ENCODE measurements around the gene LGALS12.
"Not testable (repeated sequence)": the region's sequence is repeated elsewhere in the genome, so short reads cannot be mapped to it uniquely, and the experiment has no call there.

Gene LGALS12

DNA sequence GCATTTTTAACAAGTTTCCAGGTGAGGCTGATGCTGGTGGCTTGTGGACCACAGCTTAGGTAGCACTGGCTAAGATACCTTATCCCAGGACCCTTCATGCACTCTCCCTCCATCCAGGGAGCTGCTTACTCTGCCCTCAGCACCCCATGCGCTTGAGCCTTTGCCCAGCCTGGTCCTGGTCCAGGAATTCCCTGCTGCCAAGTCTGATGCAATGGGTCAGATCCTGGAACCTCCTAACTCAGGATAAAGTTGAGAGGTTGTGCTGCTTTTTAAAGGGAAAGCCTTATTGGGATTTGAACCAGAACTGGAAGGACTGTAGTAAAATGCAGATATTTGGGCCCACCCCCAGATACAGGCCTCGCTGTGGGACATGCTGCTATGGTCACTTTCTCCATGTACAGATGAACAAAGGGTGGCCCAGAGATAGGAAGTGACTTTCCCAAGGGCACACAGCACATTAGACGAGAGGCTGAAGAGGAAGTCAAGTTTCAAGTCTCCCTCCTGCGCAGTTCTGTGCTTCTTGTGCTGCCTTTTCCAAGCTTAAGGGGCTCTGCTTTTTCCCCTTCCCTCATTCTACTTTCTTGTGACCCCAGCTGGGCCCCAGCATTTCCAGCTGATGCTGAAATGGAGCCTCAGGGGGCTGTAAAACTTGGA lies 824 bp upstream of the LGALS12 start:
- DNase-seq = no peak

- no peak for DNase-seq
These were observed 992 bp downstream of the LGALS12 start for GRCh38 chr11:63506876-63507275.

- no peak for DNase-seq
These were observed 1.6 kb downstream of the LGALS12 start for GRCh38 chr11:63507511-63507910.

DNA sequence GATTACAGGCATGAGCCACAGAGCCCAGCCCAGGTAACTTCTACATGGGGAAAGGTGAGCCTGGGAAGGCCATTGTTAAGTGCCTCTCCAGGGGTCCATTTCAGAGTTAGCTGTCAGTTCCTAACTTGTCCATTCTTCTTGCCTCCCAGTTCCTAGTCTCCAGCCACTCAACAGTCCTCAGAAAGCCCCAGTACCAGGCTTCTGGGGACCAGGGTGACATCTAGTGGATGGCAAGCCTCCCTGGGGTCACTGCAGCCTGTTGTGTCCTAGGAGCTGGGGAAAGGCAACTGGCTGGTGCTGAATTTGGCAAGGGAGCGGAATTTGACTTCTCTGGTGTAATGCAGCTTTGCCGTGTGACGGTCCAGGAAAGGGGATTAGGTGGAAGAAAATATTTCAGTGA lies 2.1 kb downstream of the LGALS12 start:
- DNase-seq = no peak

- DNase-seq = no peak
These were observed 2.9 kb downstream of the LGALS12 start for GRCh38 chr11:63508745-63509144.

DNA sequence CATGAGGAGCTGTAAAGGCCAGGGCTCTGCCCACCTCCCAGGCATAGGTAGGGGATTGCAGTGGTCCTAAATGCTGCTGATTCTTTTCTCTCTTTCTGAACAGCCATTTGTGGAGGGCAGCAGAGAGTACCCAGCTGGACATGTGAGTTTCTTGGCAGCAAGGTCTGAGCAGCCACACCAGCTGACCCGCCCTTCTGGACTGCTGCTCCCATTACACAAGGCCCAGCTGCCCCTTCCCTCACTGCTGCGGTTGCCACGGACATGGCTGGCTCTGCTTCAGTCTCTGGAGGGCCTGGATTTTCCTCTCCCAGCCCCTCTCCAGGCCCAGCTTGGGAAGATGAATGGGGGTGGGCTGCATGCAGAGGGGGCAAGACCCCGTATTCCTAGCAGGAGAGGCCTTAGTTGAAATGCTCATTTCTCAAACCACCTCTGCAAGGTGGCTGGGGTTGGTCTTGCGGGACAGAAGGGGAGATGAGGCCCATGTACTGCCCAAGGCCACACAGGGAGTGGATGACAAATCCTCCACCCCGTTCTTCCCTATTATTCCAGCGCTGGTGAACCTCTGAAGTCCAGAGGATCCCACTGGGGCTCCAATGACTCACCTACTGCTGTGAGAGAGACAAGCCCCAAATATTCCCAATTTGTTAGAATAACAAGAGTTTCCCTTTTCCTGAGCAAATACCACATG lies 4.6 kb downstream of the LGALS12 start:
- no peak for DNase-seq

- DNase-seq = no peak
These were observed 5.3 kb downstream of the LGALS12 start for GRCh38 chr11:63511048-63511748.

- DNase-seq = no peak
These were observed 6.9 kb downstream of the LGALS12 start for GRCh38 chr11:63512816-63513215.

GRCh38 chr11:63516109-63516508 lies 10.2 kb downstream of the LGALS12 start:
- DNase-seq = no peak

DNA sequence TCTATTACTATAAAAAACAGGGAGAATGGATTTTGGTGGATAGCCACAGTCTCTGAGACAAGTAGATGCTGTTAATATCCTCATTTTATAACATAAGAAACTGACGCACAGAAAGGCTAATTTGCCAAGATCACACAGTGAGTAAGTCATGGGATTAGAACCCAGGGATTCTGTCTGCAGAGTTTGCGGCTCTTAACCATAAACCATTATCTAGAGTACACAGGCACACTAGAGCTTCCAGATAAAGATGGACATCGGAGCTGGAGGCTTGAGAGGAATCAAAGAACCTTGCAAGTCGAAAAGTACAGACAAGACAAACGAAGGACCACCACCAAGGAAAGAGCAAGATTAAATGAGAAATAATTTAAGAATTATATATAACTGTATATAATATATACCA lies 11.3 kb downstream of the LGALS12 start:
- no peak for DNase-seq

- no peak for DNase-seq
These were observed 12.7 kb downstream of the LGALS12 start for GRCh38 chr11:63518548-63518947.

DNA sequence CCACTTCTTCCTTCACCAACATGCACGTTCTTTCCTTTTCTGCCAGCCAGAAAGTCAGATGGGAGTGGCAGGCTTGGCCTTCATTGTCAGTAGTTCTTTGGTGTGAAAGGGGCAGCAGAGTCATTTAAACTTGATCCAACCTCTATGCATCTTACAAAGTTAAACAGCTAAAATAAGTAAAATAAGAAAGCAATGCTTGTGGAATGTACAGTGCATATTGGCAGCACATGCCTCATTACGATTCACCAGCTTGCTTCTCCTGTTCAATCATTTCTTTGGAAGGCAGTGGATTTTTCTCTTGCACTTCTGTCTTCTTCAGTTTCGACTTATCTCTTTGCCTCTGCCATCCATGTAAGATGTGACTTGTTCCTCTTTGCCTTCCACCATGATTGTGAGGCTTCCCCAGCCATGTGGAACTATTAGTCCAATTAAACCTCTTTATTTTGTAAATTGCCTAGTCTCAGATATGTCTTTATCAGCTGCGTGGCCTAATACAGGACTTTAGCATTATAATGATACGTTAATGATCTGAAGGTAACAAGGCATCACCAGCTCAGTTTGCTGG lies 14.8 kb downstream of the LGALS12 start:
- no peak for DNase-seq

DNA sequence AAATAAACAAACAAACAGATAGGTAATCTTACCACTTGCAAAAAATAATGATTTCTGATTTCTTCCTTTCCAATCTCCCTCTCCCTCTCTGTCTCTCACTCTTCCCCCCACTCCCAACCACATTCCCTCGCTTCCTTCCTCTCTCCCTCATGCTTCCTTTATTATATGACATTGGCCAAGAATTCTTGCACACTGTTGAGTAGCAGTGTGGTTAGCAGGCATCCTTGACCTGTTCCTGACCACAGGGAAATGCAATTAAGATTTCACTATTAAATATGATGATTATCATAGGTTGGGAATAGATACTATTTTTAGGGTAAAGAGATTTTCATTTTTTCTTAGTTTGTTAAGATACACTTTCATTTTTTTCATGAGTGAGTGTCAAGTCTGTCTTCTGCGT lies 16.0 kb downstream of the LGALS12 start:
- no peak for DNase-seq

GRCh38 chr11:63523151-63523550 lies 17.3 kb downstream of the LGALS12 start:
- no peak for DNase-seq

DNA sequence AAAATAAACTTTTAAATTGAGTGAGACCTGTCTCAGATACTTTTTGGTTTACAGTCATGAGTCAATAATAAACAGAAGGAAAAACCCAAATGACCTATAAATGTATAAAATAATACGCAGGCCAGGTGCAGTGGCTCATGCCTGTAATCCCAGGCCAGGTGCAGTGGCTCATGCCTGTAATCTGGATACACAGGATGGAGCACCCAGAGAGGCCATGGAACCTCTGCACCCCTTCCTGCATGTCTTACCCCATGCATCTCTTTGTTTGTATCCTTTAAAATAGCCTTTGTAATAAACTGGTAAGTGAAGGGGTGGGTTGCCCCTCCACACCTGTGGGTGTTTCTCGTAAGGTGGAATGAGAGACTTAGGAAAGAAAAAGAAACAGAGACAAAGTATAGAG lies 21.8 kb downstream of the LGALS12 start:
- DNase-seq = no peak

GRCh38 chr11:63528156-63528555 lies 22.3 kb downstream of the LGALS12 start:
- not testable (repeated sequence) for DNase-seq

GRCh38 chr11:63528729-63529278 lies 22.9 kb downstream of the LGALS12 start:
- not testable (repeated sequence) for DNase-seq

GRCh38 chr11:63529373-63529772 lies 23.5 kb downstream of the LGALS12 start:
- DNase-seq = not testable (repeated sequence)

DNA sequence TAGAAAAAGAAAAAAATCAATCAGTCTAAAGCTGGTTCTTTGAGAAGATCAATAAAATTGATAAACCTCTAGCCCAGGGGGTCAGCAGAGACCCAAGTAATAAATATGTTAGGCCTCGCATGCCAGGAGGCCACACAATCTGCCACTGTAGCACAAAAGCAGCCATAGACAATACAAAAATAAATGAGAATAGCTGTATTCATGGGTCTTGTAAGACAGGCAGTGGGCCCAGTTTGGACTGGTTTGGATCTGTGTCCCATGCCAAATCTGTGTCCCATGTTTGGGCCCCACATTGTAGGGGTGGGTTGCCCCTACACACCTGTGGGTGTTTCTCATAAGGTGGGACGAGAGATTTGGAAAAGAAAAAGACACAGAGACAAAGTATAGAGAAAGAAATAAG lies 24.1 kb downstream of the LGALS12 start:
- DNase-seq = no peak

- DNase-seq = peak; percentile 50
These were observed 25.3 kb downstream of the LGALS12 start for GRCh38 chr11:63531074-63531792.

- DNase-seq = no peak
These were observed 26.2 kb downstream of the LGALS12 start for GRCh38 chr11:63532117-63532516.

GRCh38 chr11:63532799-63533475 lies 27.1 kb downstream of the LGALS12 start:
- no peak for DNase-seq

Data from NCI-H2029 (cell line).